Measurements from ENCODE around the gene SIX4. TPM values are rescaled to one million over a fixed set of nuclear protein-coding genes. Genes with fewer than 3 reads are reported as not detected.
A peak's percentile ranks its signal among the peaks of the same experiment; 100 is the strongest.

The SIX4 gene
- total and polyA plus RNA-seq, 9 of the 15 experiments (the other 6 are each of a cell fraction or from before 2014, with no cell fraction given) = 0.77 to 8.6 (median 5.6) TPM

DNA sequence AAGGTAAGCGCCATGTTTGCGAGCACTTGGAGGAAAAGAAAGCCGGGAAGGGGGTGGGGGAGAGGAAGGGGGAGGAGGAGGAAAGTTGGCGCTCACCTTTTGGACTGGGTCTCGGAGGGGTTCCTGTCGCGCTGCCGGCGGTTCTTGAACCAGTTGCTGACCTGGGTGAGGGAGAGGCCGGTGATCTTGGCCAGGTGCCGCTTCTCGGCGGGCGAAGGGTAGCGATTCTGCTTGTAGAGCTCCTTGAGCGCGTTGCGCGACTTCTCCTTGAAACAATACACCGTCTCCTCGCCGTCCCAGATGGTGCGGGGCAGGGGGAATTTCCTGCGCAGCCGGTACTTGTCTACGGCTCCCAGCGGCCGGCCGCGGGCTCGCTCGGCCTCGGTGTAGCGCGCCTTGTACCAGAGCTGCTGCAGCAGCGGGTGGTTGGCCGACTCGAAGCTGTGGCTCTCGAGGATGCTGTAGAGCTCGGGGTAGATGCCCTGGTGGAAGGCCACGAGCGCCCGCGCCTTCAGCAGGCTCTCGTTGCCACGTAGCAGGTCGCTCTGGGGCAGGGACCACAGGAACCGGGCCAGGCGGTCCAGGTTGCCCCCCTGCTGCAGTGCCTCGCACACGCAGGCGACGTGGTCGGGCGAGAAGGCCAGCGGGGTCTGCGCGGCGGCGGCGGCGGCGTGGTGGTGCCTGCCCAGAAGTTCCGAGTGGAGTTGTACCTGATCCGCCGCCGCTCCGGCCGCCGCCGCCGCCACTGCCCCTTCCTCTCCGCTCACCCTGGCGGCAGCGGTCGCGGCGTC lies 840 bp downstream of the SIX4 start (continued):
- TF ChIP-seq HMGN3 (IDR thresholded peaks at IDR 0.05; ENCODE audit: borderline replicate concordance, extremely low read depth, insufficient read length, low read depth, low read length) (peak; percentile 33), TBP (optimal IDR thresholded peaks at IDR 0.05; ENCODE audit: low read depth, low read length) (peak; percentile 13), TAF1 (IDR thresholded peaks at IDR 0.05; ENCODE audit: control insufficient read depth, extremely low read depth, insufficient read depth, low read length, severe bottlenecking) (peak; percentile 44), RNF2 (IDR thresholded peaks at IDR 0.05) (no peak), NRF1 (conservative IDR thresholded peaks at IDR 0.05 in 1 of 2, IDR thresholded peaks at IDR 0.05 in 1 of 2) (peak; percentile 56 to 63), BRD4 (IDR thresholded peaks at IDR 0.05) (peak; percentile 45; the same call in 1 of the 2 replicates), CAMTA2 (CRISPR knock-in tag; conservative IDR thresholded peaks at IDR 0.05) (no peak), MEF2A (IDR thresholded peaks at IDR 0.05; ENCODE audit: control insufficient read depth, low read depth, low read length) (no peak), SRSF3 (IDR thresholded peaks at IDR 0.05; ENCODE audit: insufficient read depth, low read length) (no peak), MCM2 (IDR thresholded peaks at IDR 0.05; ENCODE audit: low read depth) (no peak), NFATC3 (IDR thresholded peaks at IDR 0.05) (no peak), POLR2G (IDR thresholded peaks at IDR 0.05; ENCODE audit: low read depth, low read length) (peak; percentile 71), RBFOX2 (IDR thresholded peaks at IDR 0.05; ENCODE audit: low read depth, low read length) (peak; percentile 78), RBBP5 (IDR thresholded peaks at IDR 0.05; ENCODE audit: borderline replicate concordance, insufficient read depth, low read length, poor library complexity, severe bottlenecking) (peak; percentile 74)
- TF ChIP-seq, protein P1, sequence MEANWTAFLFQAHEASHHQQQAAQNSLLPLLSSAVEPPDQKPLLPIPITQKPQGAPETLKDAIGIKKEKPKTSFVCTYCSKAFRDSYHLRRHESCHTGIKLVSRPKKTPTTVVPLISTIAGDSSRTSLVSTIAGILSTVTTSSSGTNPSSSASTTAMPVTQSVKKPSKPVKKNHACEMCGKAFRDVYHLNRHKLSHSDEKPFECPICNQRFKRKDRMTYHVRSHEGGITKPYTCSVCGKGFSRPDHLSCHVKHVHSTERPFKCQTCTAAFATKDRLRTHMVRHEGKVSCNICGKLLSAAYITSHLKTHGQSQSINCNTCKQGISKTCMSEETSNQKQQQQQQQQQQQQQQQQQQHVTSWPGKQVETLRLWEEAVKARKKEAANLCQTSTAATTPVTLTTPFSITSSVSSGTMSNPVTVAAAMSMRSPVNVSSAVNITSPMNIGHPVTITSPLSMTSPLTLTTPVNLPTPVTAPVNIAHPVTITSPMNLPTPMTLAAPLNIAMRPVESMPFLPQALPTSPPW (CRISPR knock-in tag; IDR thresholded peaks at IDR 0.05) = peak; percentile 31; the same call in 1 of the 2 replicates
- TF ChIP-seq, protein P2, sequence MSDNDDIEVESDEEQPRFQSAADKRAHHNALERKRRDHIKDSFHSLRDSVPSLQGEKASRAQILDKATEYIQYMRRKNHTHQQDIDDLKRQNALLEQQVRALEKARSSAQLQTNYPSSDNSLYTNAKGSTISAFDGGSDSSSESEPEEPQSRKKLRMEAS (CRISPR knock-in tag; IDR thresholded peaks at IDR 0.05) = no peak; the same call in 1 of the 2 replicates
- TF ChIP-seq, protein P3, sequence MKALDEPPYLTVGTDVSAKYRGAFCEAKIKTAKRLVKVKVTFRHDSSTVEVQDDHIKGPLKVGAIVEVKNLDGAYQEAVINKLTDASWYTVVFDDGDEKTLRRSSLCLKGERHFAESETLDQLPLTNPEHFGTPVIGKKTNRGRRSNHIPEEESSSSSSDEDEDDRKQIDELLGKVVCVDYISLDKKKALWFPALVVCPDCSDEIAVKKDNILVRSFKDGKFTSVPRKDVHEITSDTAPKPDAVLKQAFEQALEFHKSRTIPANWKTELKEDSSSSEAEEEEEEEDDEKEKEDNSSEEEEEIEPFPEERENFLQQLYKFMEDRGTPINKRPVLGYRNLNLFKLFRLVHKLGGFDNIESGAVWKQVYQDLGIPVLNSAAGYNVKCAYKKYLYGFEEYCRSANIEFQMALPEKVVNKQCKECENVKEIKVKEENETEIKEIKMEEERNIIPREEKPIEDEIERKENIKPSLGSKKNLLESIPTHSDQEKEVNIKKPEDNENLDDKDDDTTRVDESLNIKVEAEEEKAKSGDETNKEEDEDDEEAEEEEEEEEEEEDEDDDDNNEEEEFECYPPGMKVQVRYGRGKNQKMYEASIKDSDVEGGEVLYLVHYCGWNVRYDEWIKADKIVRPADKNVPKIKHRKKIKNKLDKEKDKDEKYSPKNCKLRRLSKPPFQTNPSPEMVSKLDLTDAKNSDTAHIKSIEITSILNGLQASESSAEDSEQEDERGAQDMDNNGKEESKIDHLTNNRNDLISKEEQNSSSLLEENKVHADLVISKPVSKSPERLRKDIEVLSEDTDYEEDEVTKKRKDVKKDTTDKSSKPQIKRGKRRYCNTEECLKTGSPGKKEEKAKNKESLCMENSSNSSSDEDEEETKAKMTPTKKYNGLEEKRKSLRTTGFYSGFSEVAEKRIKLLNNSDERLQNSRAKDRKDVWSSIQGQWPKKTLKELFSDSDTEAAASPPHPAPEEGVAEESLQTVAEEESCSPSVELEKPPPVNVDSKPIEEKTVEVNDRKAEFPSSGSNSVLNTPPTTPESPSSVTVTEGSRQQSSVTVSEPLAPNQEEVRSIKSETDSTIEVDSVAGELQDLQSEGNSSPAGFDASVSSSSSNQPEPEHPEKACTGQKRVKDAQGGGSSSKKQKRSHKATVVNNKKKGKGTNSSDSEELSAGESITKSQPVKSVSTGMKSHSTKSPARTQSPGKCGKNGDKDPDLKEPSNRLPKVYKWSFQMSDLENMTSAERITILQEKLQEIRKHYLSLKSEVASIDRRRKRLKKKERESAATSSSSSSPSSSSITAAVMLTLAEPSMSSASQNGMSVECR (CRISPR knock-in tag; IDR thresholded peaks at IDR 0.05) = 0 out of 2 replicates have a peak, but pooled peaks have one; percentile 30
- TF ChIP-seq, protein P4, sequence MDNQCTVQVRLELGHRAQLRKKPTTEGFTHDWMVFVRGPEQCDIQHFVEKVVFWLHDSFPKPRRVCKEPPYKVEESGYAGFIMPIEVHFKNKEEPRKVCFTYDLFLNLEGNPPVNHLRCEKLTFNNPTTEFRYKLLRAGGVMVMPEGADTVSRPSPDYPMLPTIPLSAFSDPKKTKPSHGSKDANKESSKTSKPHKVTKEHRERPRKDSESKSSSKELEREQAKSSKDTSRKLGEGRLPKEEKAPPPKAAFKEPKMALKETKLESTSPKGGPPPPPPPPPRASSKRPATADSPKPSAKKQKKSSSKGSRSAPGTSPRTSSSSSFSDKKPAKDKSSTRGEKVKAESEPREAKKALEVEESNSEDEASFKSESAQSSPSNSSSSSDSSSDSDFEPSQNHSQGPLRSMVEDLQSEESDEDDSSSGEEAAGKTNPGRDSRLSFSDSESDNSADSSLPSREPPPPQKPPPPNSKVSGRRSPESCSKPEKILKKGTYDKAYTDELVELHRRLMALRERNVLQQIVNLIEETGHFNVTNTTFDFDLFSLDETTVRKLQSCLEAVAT (IDR thresholded peaks at IDR 0.05) = no peak

Data from K562 (cell line).